RWPE2 (cell line): ENCODE measurements around the gene MORF4L1.
"Not testable (repeated sequence)": the region's sequence is repeated elsewhere in the genome, so short reads cannot be mapped to it uniquely, and the experiment has no call there.

Experiments used
- ATAC-seq: fragments of 200-7000 bp; cut with Tn5 transposase; 3 replicates; pipeline ENCODE4 v1.9.1; 2021; ENCODE audit warnings: low read depth
- DNase-seq: peaks from one replicate; pipeline ENCODE4 v3.0.0-alpha.2; 2020; ENCODE audit warnings: low spot score
- H3K27ac ChIP-seq: fragments of 450-650 bp; 2 replicates; pipeline ENCODE4 v1.5.1; 2017; ENCODE audit warnings: mild to moderate bottlenecking; ENCODE audit not compliant: poor library complexity, severe bottlenecking
- H3K27me3 ChIP-seq: fragments of 250-450 bp; sonication (Bioruptor Pico); 2 replicates; pipeline ENCODE4 v1.5.1; 2021; ENCODE audit warnings: mild to moderate bottlenecking, moderate library complexity; ENCODE audit not compliant: insufficient read depth, poor library complexity, severe bottlenecking
- H3K36me3 ChIP-seq: fragments of 250-450 bp; sonication (Bioruptor Pico); 2 replicates; pipeline ENCODE4 v1.5.1; 2020; ENCODE audit warnings: low read depth, mild to moderate bottlenecking, moderate library complexity
- H3K4me1 ChIP-seq: fragments of 250-450 bp; sonication (Bioruptor Pico); 2 replicates; pipeline ENCODE4 v1.5.1; 2021; ENCODE audit warnings: mild to moderate bottlenecking, moderate library complexity; ENCODE audit not compliant: insufficient read depth, poor library complexity, severe bottlenecking
- H3K4me3 ChIP-seq: fragments of 250-450 bp; sonication (Bioruptor Pico); 2 replicates; pipeline ENCODE4 v1.5.1; 2021; ENCODE audit warnings: mild to moderate bottlenecking, moderate library complexity; ENCODE audit not compliant: severe bottlenecking
- H3K9me3 ChIP-seq: fragments of 250-450 bp; sonication (Bioruptor Pico); 2 replicates; pipeline ENCODE4 v1.5.1; 2021; ENCODE audit warnings: mild to moderate bottlenecking, moderate library complexity; ENCODE audit not compliant: severe bottlenecking
- CTCF ChIP-seq: fragments of 450-650 bp; IDR thresholded peaks from one replicate; pipeline ENCODE4 v1.5.1; 2017; ENCODE audit warnings: mild to moderate bottlenecking, moderate library complexity; ENCODE audit not compliant: poor library complexity, severe bottlenecking

Gene MORF4L1

DNA sequence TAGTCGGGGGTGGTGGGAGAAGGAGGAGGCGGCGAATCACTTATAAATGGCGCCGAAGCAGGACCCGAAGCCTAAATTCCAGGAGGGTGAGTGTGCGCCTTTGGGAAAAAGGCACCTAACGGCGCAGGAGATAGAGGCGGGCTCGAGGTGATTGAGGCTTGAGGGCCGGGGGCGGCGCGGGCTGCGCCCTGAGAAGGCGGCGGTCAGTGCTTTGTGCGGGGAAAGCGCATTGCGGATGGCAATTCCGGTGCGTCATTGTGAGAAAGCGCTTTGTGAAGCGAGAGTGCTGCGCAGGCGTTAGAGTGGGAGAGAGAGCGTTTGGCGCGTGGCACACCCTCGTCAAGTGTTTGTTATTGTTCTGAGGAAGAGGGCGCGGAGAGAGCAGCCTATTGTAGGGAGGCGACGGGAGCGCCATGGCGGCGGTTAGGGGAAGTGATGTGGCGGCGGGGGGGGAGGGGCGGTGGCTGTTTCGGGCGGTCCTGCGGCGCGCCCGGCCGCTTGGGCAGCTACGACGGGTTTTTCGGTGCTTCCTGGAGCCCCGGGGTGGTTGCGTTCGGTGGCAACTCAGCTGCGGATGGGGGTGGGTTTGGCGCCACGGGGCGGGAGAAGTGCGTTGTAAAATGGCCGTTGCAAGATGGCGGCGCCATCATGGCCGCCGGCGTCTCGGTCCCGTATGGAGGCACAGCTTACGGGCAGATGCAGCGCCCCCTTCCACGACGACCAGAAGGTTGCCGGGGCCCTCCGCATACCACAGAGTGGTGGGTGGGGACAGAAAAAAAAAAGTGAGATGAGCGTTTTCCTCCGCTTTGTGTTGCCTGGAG lies 492 bp downstream of the MORF4L1 start:
- DNase-seq (peak; percentile 94), ATAC-seq (peak; percentile 75)
- TF ChIP-seq CTCF, result peak; percentile 88
- Histone ChIP-seq H3K4me3 (peak overlapping the region; percentile 90), H3K27me3 (no peaks in the 10 kb centered on the region), H3K36me3 (peaks cover 24% of the 10 kb centered on the region), H3K9me3 (no peaks in the 10 kb centered on the region), H3K4me1 (peaks cover 30% of the 10 kb centered on the region), H3K27ac (peak overlapping the region; percentile 94)

DNA sequence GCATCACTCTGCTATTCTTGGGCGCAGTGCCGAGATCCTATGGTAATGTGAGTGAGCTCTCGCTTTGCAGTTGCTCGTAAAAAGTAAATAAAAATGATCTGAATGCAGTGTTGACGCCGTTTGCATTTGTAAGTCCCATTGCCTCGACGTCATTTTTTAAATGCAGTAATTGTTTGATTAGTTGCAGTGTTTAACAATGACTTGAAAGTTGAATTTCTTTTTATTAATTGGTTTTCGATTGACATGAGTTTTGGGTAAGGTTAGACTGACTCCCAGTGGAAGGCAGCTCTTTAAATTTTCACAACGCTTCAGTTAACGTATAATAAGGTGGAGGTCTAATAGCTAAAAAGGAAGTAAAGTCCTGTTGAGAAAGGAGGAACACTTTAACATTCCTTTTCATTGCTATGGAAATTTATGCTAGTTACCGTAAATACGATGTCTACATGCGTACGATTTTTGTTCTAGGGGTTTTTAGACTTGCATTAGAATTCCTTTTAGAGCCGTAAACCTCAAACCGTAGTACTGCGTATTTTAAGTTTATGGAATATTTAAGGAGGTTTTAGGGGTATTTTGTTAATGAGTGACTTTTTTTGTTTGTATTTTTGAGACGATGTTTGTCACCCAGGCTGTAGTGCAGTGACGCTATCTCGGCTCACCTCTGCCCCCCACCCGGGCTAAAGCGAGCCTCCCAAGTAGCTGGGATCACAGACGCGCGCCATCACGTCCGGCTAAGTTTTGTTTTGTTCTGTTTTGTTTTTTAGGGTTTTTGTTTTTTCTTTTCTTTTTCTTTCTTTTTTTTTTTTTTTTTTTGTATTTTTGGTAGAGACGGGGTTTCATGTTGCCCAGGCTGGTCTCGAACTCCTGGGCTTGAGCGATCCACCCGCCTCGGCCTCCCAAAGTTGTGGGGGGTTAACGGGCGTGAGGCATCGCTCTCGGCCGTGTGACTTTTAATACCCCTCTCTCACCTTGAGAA lies 1.4 kb downstream of the MORF4L1 start:
- DNase-seq (no peak), ATAC-seq (no peak)
- no peaks in the 10 kb centered on the region for H3K9me3 ChIP-seq
- peak overlapping the region; percentile 94 for H3K27ac ChIP-seq
- peaks cover 39% of the 10 kb centered on the region for H3K4me1 ChIP-seq
- peak overlapping the region; percentile 90 for H3K4me3 ChIP-seq
- H3K27me3 ChIP-seq, result no peaks in the 10 kb centered on the region
- TF ChIP-seq CTCF, result peak; percentile 72
- H3K36me3 ChIP-seq, result peaks cover 33% of the 10 kb centered on the region

GRCh38 chr15:78875107-78875914 lies 2.6 kb downstream of the MORF4L1 start:
- H3K4me3 ChIP-seq, result peak overlapping the region; percentile 90
- no peak for TF ChIP-seq CTCF
- no peaks in the 10 kb centered on the region for H3K27me3 ChIP-seq
- no peak for DNase-seq
- H3K27ac ChIP-seq, result peak overlapping the region; percentile 94
- peaks cover 46% of the 10 kb centered on the region for H3K36me3 ChIP-seq
- H3K4me1 ChIP-seq, result peaks cover 51% of the 10 kb centered on the region
- no peak for ATAC-seq
- no peaks in the 10 kb centered on the region for H3K9me3 ChIP-seq

- not testable (repeated sequence) for H3K27ac ChIP-seq, ATAC-seq, H3K4me3 ChIP-seq, H3K27me3 ChIP-seq, DNase-seq, H3K9me3 ChIP-seq
- Histone ChIP-seq H3K4me1 (peaks cover 54% of the 10 kb centered on the region), H3K36me3 (peaks cover 62% of the 10 kb centered on the region)
These were observed 4.3 kb downstream of the MORF4L1 start for GRCh38 chr15:78876954-78877353.

GRCh38 chr15:78878356-78878755 lies 5.7 kb downstream of the MORF4L1 start:
- Histone ChIP-seq H3K27me3 (no peaks in the 10 kb centered on the region), H3K36me3 (peaks cover 76% of the 10 kb centered on the region), H3K4me1 (peaks cover 54% of the 10 kb centered on the region), H3K27ac (peak overlapping the region; percentile 13), H3K9me3 (no peaks in the 10 kb centered on the region), H3K4me3 (no peak overlapping the region)
- no peak for TF ChIP-seq CTCF
- DNase-seq (no peak), ATAC-seq (no peak)
